HG02571 (cell line): ENCODE results near the gene DMXL1.
"Not testable (repeated sequence)": the region's sequence is repeated elsewhere in the genome, so short reads cannot be mapped to it uniquely, and the experiment has no call there.

ENCODE experiments used
- ATAC-seq: cut with Tn5 transposase; IDR thresholded peaks from one replicate; pipeline ENCODE4 v1.9.1; 2021; ENCODE audit warnings: mild to moderate bottlenecking, moderate library complexity; ENCODE audit not compliant: unreplicated experiment

Gene DMXL1

GRCh38 chr5:119120893-119121292 is 50.0 kb downstream of the DMXL1 start:
- no peak for ATAC-seq

- not testable (repeated sequence) for ATAC-seq
These were observed 51.6 kb downstream of the DMXL1 start for GRCh38 chr5:119122474-119122873.

GRCh38 chr5:119123280-119123679 is 52.4 kb downstream of the DMXL1 start:
- ATAC-seq, result no peak

- ATAC-seq, result no peak
These were observed 58.9 kb downstream of the DMXL1 start for GRCh38 chr5:119129770-119130169.

GRCh38 chr5:119131530-119132304 is 60.8 kb downstream of the DMXL1 start:
- ATAC-seq, result no peak

GRCh38 chr5:119135743-119136142 is 64.9 kb downstream of the DMXL1 start:
- not testable (repeated sequence) for ATAC-seq

GRCh38 chr5:119136666-119137318 is 65.9 kb downstream of the DMXL1 start:
- no peak for ATAC-seq

GRCh38 chr5:119153629-119154028 is 82.7 kb downstream of the DMXL1 start:
- ATAC-seq, result no peak

GRCh38 chr5:119158144-119158543 is 87.3 kb downstream of the DMXL1 start:
- ATAC-seq, result no peak

- ATAC-seq, result no peak
These were observed 90.5 kb downstream of the DMXL1 start for GRCh38 chr5:119161430-119161829.

GRCh38 chr5:119166026-119166425 is 95.1 kb downstream of the DMXL1 start:
- ATAC-seq, result no peak

- no peak for ATAC-seq
These were observed 97.5 kb downstream of the DMXL1 start for GRCh38 chr5:119168401-119168800.

- no peak for ATAC-seq
These were observed 100.8 kb downstream of the DMXL1 start for GRCh38 chr5:119171686-119172085.

- no peak for ATAC-seq
These were observed 103.8 kb downstream of the DMXL1 start for GRCh38 chr5:119174578-119175163.

GRCh38 chr5:119176785-119177184 is 105.9 kb downstream of the DMXL1 start:
- ATAC-seq, result no peak

- ATAC-seq, result no peak
These were observed 106.3 kb downstream of the DMXL1 start for GRCh38 chr5:119177226-119177625.

GRCh38 chr5:119178435-119178834 is 107.5 kb downstream of the DMXL1 start:
- no peak for ATAC-seq

- ATAC-seq, result no peak
These were observed 109.2 kb downstream of the DMXL1 start for GRCh38 chr5:119179857-119180641.

GRCh38 chr5:119185512-119185911 is 114.6 kb downstream of the DMXL1 start:
- not testable (repeated sequence) for ATAC-seq

GRCh38 chr5:119187776-119188529 is 117.1 kb downstream of the DMXL1 start:
- ATAC-seq, result no peak
